ENCODE data around the gene TMEM198. TPM values are rescaled to one million over a fixed set of nuclear protein-coding genes. Genes with fewer than 3 reads are reported as not detected.

TMEM198 gene
- total and polyA plus RNA-seq, 2 experiments from 2014 or later = 1.7 to 5.8 TPM

DNA sequence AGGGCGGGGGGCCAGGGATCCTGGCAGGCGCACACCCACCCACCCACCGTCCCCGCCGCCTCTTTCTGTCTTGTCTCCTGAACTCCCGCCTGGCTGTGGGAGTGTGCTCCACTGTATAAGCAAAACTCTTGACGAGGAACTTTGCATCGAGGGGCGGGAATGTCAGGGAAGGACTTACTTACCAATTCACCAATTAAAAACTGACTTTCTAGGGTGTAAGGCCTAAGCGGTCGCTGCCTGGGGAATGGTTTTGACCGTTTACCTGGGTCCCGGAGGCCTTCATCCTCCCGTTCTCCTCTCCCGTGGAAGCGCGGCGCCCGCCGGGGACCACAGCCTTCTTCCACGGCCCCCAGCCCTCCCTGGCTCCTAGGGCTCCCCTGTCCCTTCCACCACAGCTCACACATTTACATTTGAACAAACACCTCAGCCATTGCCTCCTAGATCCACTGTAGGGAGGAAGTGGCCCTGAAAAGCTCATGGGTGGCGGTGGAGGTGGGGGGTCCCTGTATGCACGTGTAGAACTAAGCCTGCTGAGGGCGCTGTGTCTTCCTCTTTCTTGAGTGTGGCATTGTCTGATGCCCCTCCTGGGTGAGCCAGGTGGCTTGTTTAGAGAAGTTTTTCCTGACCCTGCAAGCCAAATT is 20.7 kb upstream of the TMEM198 start:
- DNase-seq = no peak
- H3K27ac ChIP-seq = no peak overlapping the region
- no peaks in the 10 kb centered on the region for H3K9me3 ChIP-seq (ENCODE audit: low read depth)
- no peaks in the 10 kb centered on the region for H3K9me2 ChIP-seq (ENCODE audit: insufficient read depth)
- peaks cover 6% of the 10 kb centered on the region; the same call in 1 of the 2 replicates for H3K27me3 ChIP-seq (replicated peaks; ENCODE audit: insufficient read depth)
- H3K4me2 ChIP-seq (ENCODE audit: unreplicated experiment) = peak overlapping the region; percentile 42
- in situ Hi-C loops (cut with MboI) = no loop called here
- no peaks in the 10 kb centered on the region for H3K36me3 ChIP-seq (ENCODE audit: low read depth)
- WGBS, 2 experiments (ENCODE audit: low coverage in 1 of 2, low lambda C conversion rate in 2 of 2, missing lambda C conversion rate in 2 of 2) = 56 to 63% methylated on average over 17 to 24 of the region's 24 CpGs
- no peaks in the 10 kb centered on the region for H4K20me1 ChIP-seq (ENCODE audit: insufficient read depth)
- peaks cover 5% of the 10 kb centered on the region; the same call in 1 of the 2 replicates for H3F3A ChIP-seq (ENCODE audit: insufficient read depth)
- peaks cover 19% of the 10 kb centered on the region for H3K4me1 ChIP-seq (ENCODE audit: insufficient read depth)
- TF ChIP-seq EZH2phosphoT487 (IDR thresholded peaks at IDR 0.05; ENCODE audit: insufficient read depth, low read depth) (no peak), EZH2 (IDR thresholded peaks at IDR 0.05; ENCODE audit: insufficient read depth, poor library complexity, severe bottlenecking) (no peak)
- H3K9ac ChIP-seq = peak overlapping the region; percentile 60
- H3K4me3 ChIP-seq = peak overlapping the region; percentile 56
- peak overlapping the region; percentile 74 for H2AFZ ChIP-seq
- H3K79me2 ChIP-seq (ENCODE audit: insufficient read depth) = no peaks in the 10 kb centered on the region

GRCh38 chr2:219524817-219525216 is 19.0 kb upstream of the TMEM198 start:
- Histone ChIP-seq H3F3A (ENCODE audit: insufficient read depth) (peaks cover 5% of the 10 kb centered on the region; the same call in 1 of the 2 replicates), H3K9me2 (ENCODE audit: insufficient read depth) (no peaks in the 10 kb centered on the region), H3K4me1 (ENCODE audit: insufficient read depth) (peaks cover 19% of the 10 kb centered on the region), H4K20me1 (ENCODE audit: insufficient read depth) (no peaks in the 10 kb centered on the region), H3K4me2 (ENCODE audit: unreplicated experiment) (no peak overlapping the region), H3K4me3 (no peak overlapping the region), H3K27ac (no peak overlapping the region), H3K27me3 (replicated peaks; ENCODE audit: insufficient read depth) (peaks cover 19% of the 10 kb centered on the region; the same call in 1 of the 2 replicates), H3K9me3 (ENCODE audit: low read depth) (no peaks in the 10 kb centered on the region), H3K9ac (no peak overlapping the region), H2AFZ (no peak overlapping the region), H3K36me3 (ENCODE audit: low read depth) (no peaks in the 10 kb centered on the region), H3K79me2 (ENCODE audit: insufficient read depth) (no peaks in the 10 kb centered on the region)
- no peak for DNase-seq
- 90 to 100% methylated on average over 2 of the region's 2 CpGs for WGBS, 2 experiments (ENCODE audit: low coverage in 1 of 2, low lambda C conversion rate in 2 of 2, missing lambda C conversion rate in 2 of 2)
- in situ Hi-C loops (cut with MboI) = no loop called here
- TF ChIP-seq EZH2 (IDR thresholded peaks at IDR 0.05; ENCODE audit: insufficient read depth, poor library complexity, severe bottlenecking) = no peak
- TF ChIP-seq EZH2phosphoT487 (IDR thresholded peaks at IDR 0.05; ENCODE audit: insufficient read depth, low read depth) = no peak

- no peak overlapping the region for H2AFZ ChIP-seq
- no peak overlapping the region for H3K4me2 ChIP-seq (ENCODE audit: unreplicated experiment)
- no peaks in the 10 kb centered on the region for H3K36me3 ChIP-seq (ENCODE audit: low read depth)
- peaks cover 14% of the 10 kb centered on the region for H3K4me1 ChIP-seq (ENCODE audit: insufficient read depth)
- H3K79me2 ChIP-seq (ENCODE audit: insufficient read depth) = no peaks in the 10 kb centered on the region
- no peaks in the 10 kb centered on the region for H4K20me1 ChIP-seq (ENCODE audit: insufficient read depth)
- WGBS, 2 experiments (ENCODE audit: low coverage in 1 of 2, low lambda C conversion rate in 2 of 2, missing lambda C conversion rate in 2 of 2) = 77 to 78% methylated on average over 9 of the region's 9 CpGs
- H3K4me3 ChIP-seq = no peak overlapping the region
- in situ Hi-C loops (cut with MboI) = no loop called here
- H3K9me2 ChIP-seq (ENCODE audit: insufficient read depth) = no peaks in the 10 kb centered on the region
- H3K27ac ChIP-seq = no peak overlapping the region
- no peak for DNase-seq
- peaks cover 5% of the 10 kb centered on the region; the same call in 1 of the 2 replicates for H3F3A ChIP-seq (ENCODE audit: insufficient read depth)
- TF ChIP-seq EZH2 (IDR thresholded peaks at IDR 0.05; ENCODE audit: insufficient read depth, poor library complexity, severe bottlenecking) (no peak), EZH2phosphoT487 (IDR thresholded peaks at IDR 0.05; ENCODE audit: insufficient read depth, low read depth) (no peak)
- H3K9me3 ChIP-seq (ENCODE audit: low read depth) = no peaks in the 10 kb centered on the region
- no peak overlapping the region for H3K9ac ChIP-seq
- peaks cover 19% of the 10 kb centered on the region; the same call in 1 of the 2 replicates for H3K27me3 ChIP-seq (replicated peaks; ENCODE audit: insufficient read depth)
These were observed 18.1 kb upstream of the TMEM198 start for GRCh38 chr2:219525533-219526232.

GRCh38 chr2:219526320-219527075 is 17.3 kb upstream of the TMEM198 start:
- Histone ChIP-seq H3K9me3 (ENCODE audit: low read depth) (no peaks in the 10 kb centered on the region), H3K9ac (no peak overlapping the region), H3K4me1 (ENCODE audit: insufficient read depth) (peaks cover 6% of the 10 kb centered on the region), H3K27ac (no peak overlapping the region), H4K20me1 (ENCODE audit: insufficient read depth) (no peaks in the 10 kb centered on the region), H3K4me2 (ENCODE audit: unreplicated experiment) (no peak overlapping the region), H3K27me3 (replicated peaks; ENCODE audit: insufficient read depth) (peaks cover 19% of the 10 kb centered on the region; the same call in 1 of the 2 replicates), H3F3A (ENCODE audit: insufficient read depth) (peaks cover 5% of the 10 kb centered on the region; the same call in 1 of the 2 replicates), H3K4me3 (no peak overlapping the region), H2AFZ (no peak overlapping the region), H3K36me3 (ENCODE audit: low read depth) (no peaks in the 10 kb centered on the region), H3K79me2 (ENCODE audit: insufficient read depth) (no peaks in the 10 kb centered on the region), H3K9me2 (ENCODE audit: insufficient read depth) (no peaks in the 10 kb centered on the region)
- 72 to 77% methylated on average over 9 to 11 of the region's 11 CpGs for WGBS, 2 experiments (ENCODE audit: low coverage in 1 of 2, low lambda C conversion rate in 2 of 2, missing lambda C conversion rate in 2 of 2)
- in situ Hi-C loops (cut with MboI) = no loop called here
- no peak for TF ChIP-seq EZH2phosphoT487 (IDR thresholded peaks at IDR 0.05; ENCODE audit: insufficient read depth, low read depth)
- no peak for TF ChIP-seq EZH2 (IDR thresholded peaks at IDR 0.05; ENCODE audit: insufficient read depth, poor library complexity, severe bottlenecking)
- DNase-seq = no peak

Data from GM23248 (cell line).